GM23338 (cell line): ENCODE data around the gene KIAA1328.

Experiments used
- CREB1 ChIP-seq: fragments of 250-450 bp; sonication (Bioruptor Pico); IDR thresholded peaks from 2 replicates; pipeline ENCODE4 v1.5.0; 2020; ENCODE audit warnings: low read depth, mild to moderate bottlenecking, moderate library complexity
- EZH2 ChIP-seq: fragments of 200-600 bp; sonication (generic); IDR thresholded peaks from one replicate; pipeline ENCODE4 v1.8.0; 2017; ENCODE audit warnings: antibody characterized with exemption, mild to moderate bottlenecking, low read depth; ENCODE audit not compliant: unreplicated experiment
- EZH2phosphoT487 ChIP-seq: fragments of 200-600 bp; sonication (generic); IDR thresholded peaks from one replicate; pipeline ENCODE4 v1.8.1; 2018; ENCODE audit warnings: antibody characterized with exemption; ENCODE audit not compliant: unreplicated experiment
- JUNB ChIP-seq: IDR thresholded peaks from one replicate; pipeline ENCODE4 v1.6.1; 2016; ENCODE audit warnings: antibody characterized with exemption; ENCODE audit not compliant: unreplicated experiment
- NANOG ChIP-seq: IDR thresholded peaks from 2 replicates; pipeline ENCODE4 v1.6.1; 2016; ENCODE audit warnings: antibody characterized with exemption, borderline replicate concordance
- POLR2AphosphoS5 ChIP-seq: IDR thresholded peaks from 2 replicates; pipeline ENCODE4 v1.6.1; 2016; ENCODE audit warnings: antibody characterized with exemption, low read depth
- STAT1 ChIP-seq: IDR thresholded peaks from one replicate; pipeline ENCODE4 v1.6.1; 2016; ENCODE audit warnings: antibody characterized with exemption; ENCODE audit not compliant: unreplicated experiment
- ZNF114 ChIP-seq: fragments of 250-450 bp; sonication (Bioruptor Pico); IDR thresholded peaks from 2 replicates; pipeline ENCODE4 v1.5.0; 2020; ENCODE audit warnings: mild to moderate bottlenecking, moderate library complexity
- ZNF331 ChIP-seq: fragments of 250-450 bp; sonication (Bioruptor Pico); IDR thresholded peaks from 2 replicates; pipeline ENCODE4 v1.5.0; 2020; ENCODE audit warnings: low read depth, mild to moderate bottlenecking, moderate library complexity
- TF ChIP-seq, protein P1 (sequence below): IDR thresholded peaks from one replicate; pipeline ENCODE4 v1.6.1; 2018; ENCODE audit warnings: antibody characterized with exemption; ENCODE audit not compliant: unreplicated experiment
- TF ChIP-seq, protein P2 (sequence below), 2 experiments: fragments of 200-600 bp in 1 of 2; sonication (generic) in 1 of 2; conservative IDR thresholded peaks; 2 replicates each; pipeline versions ENCODE4 v1.5.1 to v1.6.1; 2016 to 2017; ENCODE audit warnings: antibody characterized with exemption in 2 of 2, low read depth in 2 of 2, mild to moderate bottlenecking in 2 of 2, moderate library complexity in 1 of 2
- TF ChIP-seq, protein P3 (sequence below): IDR thresholded peaks from 2 replicates; pipeline ENCODE4 v1.6.1; 2016; ENCODE audit warnings: antibody characterized with exemption

DNA sequence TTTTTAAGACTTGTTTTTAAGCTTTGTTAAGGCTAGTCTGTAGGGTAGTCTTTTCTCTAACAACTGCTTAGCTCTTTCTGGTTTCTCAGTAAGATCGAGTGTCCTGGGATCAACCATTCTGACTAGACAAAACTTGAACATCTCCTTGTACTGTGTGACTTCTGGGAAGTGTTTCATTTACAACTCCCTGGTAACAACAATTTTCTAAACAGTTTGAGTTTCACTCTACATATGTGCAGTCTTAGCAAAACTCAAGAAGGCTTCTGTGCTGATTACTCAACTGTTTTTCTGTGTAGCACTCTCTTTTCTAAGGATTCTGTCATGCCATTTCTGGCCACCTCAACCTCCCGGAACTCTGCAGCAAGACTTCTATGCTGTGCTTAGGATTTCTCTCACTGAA is 204.5 kb downstream of the KIAA1328 start:
- TF ChIP-seq, protein P1, sequence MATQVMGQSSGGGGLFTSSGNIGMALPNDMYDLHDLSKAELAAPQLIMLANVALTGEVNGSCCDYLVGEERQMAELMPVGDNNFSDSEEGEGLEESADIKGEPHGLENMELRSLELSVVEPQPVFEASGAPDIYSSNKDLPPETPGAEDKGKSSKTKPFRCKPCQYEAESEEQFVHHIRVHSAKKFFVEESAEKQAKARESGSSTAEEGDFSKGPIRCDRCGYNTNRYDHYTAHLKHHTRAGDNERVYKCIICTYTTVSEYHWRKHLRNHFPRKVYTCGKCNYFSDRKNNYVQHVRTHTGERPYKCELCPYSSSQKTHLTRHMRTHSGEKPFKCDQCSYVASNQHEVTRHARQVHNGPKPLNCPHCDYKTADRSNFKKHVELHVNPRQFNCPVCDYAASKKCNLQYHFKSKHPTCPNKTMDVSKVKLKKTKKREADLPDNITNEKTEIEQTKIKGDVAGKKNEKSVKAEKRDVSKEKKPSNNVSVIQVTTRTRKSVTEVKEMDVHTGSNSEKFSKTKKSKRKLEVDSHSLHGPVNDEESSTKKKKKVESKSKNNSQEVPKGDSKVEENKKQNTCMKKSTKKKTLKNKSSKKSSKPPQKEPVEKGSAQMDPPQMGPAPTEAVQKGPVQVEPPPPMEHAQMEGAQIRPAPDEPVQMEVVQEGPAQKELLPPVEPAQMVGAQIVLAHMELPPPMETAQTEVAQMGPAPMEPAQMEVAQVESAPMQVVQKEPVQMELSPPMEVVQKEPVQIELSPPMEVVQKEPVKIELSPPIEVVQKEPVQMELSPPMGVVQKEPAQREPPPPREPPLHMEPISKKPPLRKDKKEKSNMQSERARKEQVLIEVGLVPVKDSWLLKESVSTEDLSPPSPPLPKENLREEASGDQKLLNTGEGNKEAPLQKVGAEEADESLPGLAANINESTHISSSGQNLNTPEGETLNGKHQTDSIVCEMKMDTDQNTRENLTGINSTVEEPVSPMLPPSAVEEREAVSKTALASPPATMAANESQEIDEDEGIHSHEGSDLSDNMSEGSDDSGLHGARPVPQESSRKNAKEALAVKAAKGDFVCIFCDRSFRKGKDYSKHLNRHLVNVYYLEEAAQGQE: no peak
- TF ChIP-seq EZH2phosphoT487 (no peak), POLR2AphosphoS5 (no peak), EZH2 (no peak), CREB1 (CRISPR knock-in tag) (no peak), JUNB (no peak), ZNF331 (CRISPR knock-in tag) (no peak), NANOG (no peak), STAT1 (no peak), ZNF114 (CRISPR knock-in tag) (no peak)
- TF ChIP-seq, protein P2, sequence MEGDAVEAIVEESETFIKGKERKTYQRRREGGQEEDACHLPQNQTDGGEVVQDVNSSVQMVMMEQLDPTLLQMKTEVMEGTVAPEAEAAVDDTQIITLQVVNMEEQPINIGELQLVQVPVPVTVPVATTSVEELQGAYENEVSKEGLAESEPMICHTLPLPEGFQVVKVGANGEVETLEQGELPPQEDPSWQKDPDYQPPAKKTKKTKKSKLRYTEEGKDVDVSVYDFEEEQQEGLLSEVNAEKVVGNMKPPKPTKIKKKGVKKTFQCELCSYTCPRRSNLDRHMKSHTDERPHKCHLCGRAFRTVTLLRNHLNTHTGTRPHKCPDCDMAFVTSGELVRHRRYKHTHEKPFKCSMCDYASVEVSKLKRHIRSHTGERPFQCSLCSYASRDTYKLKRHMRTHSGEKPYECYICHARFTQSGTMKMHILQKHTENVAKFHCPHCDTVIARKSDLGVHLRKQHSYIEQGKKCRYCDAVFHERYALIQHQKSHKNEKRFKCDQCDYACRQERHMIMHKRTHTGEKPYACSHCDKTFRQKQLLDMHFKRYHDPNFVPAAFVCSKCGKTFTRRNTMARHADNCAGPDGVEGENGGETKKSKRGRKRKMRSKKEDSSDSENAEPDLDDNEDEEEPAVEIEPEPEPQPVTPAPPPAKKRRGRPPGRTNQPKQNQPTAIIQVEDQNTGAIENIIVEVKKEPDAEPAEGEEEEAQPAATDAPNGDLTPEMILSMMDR (conservative IDR thresholded peaks at IDR 0.05; ENCODE audit: low read depth in 2 of 2): no peak
- TF ChIP-seq, protein P3, sequence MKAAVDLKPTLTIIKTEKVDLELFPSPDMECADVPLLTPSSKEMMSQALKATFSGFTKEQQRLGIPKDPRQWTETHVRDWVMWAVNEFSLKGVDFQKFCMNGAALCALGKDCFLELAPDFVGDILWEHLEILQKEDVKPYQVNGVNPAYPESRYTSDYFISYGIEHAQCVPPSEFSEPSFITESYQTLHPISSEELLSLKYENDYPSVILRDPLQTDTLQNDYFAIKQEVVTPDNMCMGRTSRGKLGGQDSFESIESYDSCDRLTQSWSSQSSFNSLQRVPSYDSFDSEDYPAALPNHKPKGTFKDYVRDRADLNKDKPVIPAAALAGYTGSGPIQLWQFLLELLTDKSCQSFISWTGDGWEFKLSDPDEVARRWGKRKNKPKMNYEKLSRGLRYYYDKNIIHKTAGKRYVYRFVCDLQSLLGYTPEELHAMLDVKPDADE: no peak
